Transverse colon (tissue), 4 donors: Measurements from ENCODE around the gene ARHGAP24. TPM values are rescaled to one million over a fixed set of nuclear protein-coding genes. Genes with fewer than 3 reads are reported as not detected.

Experiments used
- DNase-seq: peaks from one replicate; pipeline ENCODE4 v3.0.0-alpha.2; 2019
- H3K27ac ChIP-seq, 4 donors: fragments of 200-600 bp; sonication (generic); 2 replicates each; pipeline ENCODE4 v1.5.1; 2016 to 2018; ENCODE audit warnings: inconsistent platforms in 4 of 4
- H3K27me3 ChIP-seq: fragments of 200-600 bp; sonication (generic); 2 replicates; pipeline ENCODE4 v1.5.1; 2017; ENCODE audit warnings: inconsistent platforms
- H3K36me3 ChIP-seq, 4 donors: fragments of 200-600 bp; sonication (generic); 2 replicates each; pipeline ENCODE4 v1.5.1; 2017 to 2019; ENCODE audit warnings: inconsistent platforms in 4 of 4
- H3K4me1 ChIP-seq, 4 donors: fragments of 200-600 bp; sonication (generic); 2 replicates each; pipeline ENCODE4 v1.5.1; 2017 to 2020; ENCODE audit warnings: inconsistent platforms in 4 of 4
- H3K4me3 ChIP-seq, 4 donors: fragments of 200-600 bp; sonication (generic); 1 replicate in 1 of 4; 2 replicates in 3 of 4; pipeline versions ENCODE4 v1.5.1 to v1.6.1; 2017 to 2019; ENCODE audit warnings: inconsistent platforms in 4 of 4
- H3K9me3 ChIP-seq, 2 donors: fragments of 200-600 bp; sonication (generic); 2 replicates each; pipeline ENCODE4 v1.5.1; 2017 to 2019; ENCODE audit warnings: inconsistent platforms in 2 of 2
- EP300 ChIP-seq: sonication (generic); formaldehyde crosslinking; IDR thresholded peaks from one replicate; pipeline ENCODE4 v1.6.1; 2017; ENCODE audit warnings: antibody characterized with exemption, low read depth
- POLR2A ChIP-seq: fragments of 450-650 bp; IDR thresholded peaks from one replicate; pipeline ENCODE4 v1.6.1; 2016; ENCODE audit warnings: antibody characterized with exemption, mild to moderate bottlenecking, moderate library complexity
- POLR2AphosphoS5 ChIP-seq, 3 donors: sonication (generic); formaldehyde crosslinking; IDR thresholded peaks; one replicate each; pipeline ENCODE4 v1.6.1; 2016; ENCODE audit warnings: antibody characterized with exemption in 3 of 3
- WGBS, 2 donors: methylation state at CpG; one replicate each; pipeline ENCODE4 v1.1.5; 2018; ENCODE audit warnings: low coverage in 1 of 2; 5-methylcytosine and 5-hydroxymethylcytosine counted together
- in situ Hi-C, 4 donors: fragments of 200-750 bp; cut with MboI; loops; one replicate each; pipeline versions ENCODE4 v1.15.0 to v1.15.1; 2017; ENCODE audit warnings: low sequenced_read_pairs in 3 of 4, low pct_ligation_motif_present in 1 of 4, low pct_unique_long_range_greater_than_20kb in 1 of 4
- intact Hi-C: fragments of 100-400 bp; cut with DNase I; formaldehyde crosslinking; loops from one replicate; pipeline ENCODE4 v1.15.1; 2023; ENCODE audit warnings: low total_unique reads
- total RNA-seq, 4 donors: library from RNA; depleted of rRNA; stranded (reverse); fragments of >200 nt; gene quantifications; one replicate each; pipeline ENCODE4 v1.1.0, GENCODE V29; 2016
- TF ChIP-seq, protein P1 (sequence below), 5 experiments: fragments of 200-600 bp in 3 of 5; fragments of 450-650 bp in 2 of 5; sonication (generic) in 3 of 5; IDR thresholded peaks; 1 replicate in 2 of 5; 2 replicates in 3 of 5; pipeline ENCODE4 v1.5.1; 2016 to 2017; ENCODE audit warnings: antibody characterized with exemption in 5 of 5, inconsistent platforms in 3 of 5, mild to moderate bottlenecking in 2 of 5, moderate library complexity in 1 of 5

ARHGAP24 gene
- total RNA-seq, 4 donors from 2014 or later: 4.2 to 32.0 (median 12.6) TPM

DNA sequence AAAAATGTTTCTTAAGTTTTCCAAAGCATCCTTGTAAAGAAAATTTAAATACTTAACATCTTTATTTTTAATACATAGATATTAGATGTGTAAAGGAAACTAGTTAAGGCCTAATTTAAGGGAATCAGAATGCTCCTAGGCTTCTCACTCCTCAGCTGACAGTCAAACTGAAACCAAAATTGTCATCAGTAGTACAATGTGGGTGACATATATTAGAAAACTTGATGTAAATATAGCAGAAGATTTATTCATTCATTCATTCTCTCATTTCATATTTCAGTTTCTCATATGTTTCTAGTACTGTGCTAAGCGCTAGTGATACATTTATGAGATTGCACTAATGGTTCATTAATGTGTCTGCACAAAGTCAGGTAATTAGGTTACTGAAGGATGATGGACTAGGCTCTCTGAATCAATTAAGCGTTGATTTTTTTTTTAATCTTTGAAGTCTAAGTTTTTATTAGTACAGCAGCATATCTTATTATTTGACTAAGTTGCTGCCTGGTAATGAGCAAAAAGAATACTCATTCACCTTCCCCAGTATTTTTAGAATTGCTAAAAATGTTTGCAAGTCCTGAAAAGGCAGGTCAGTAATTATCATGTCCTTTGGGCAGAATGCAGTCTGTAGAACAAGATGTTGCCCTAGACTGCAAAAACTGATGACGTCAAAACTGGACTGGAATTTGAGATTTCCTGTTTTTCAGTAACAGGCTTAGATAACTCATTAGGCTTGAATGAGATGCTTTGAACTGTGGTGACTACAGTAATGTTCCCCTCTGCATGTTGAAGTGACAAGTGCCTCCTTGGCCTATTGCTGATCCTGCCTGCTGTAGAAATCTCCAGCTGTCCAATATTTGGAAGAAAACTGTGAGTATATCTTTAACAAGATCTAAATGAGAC lies 128.7 kb downstream of the ARHGAP24 start:
- H3K9me3 ChIP-seq: no peaks in the 10 kb centered on the region
- intact Hi-C loops (no loop called here), in situ Hi-C loops (no loop called here)
- no peak for TF ChIP-seq EP300
- TF ChIP-seq, protein P1, sequence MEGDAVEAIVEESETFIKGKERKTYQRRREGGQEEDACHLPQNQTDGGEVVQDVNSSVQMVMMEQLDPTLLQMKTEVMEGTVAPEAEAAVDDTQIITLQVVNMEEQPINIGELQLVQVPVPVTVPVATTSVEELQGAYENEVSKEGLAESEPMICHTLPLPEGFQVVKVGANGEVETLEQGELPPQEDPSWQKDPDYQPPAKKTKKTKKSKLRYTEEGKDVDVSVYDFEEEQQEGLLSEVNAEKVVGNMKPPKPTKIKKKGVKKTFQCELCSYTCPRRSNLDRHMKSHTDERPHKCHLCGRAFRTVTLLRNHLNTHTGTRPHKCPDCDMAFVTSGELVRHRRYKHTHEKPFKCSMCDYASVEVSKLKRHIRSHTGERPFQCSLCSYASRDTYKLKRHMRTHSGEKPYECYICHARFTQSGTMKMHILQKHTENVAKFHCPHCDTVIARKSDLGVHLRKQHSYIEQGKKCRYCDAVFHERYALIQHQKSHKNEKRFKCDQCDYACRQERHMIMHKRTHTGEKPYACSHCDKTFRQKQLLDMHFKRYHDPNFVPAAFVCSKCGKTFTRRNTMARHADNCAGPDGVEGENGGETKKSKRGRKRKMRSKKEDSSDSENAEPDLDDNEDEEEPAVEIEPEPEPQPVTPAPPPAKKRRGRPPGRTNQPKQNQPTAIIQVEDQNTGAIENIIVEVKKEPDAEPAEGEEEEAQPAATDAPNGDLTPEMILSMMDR (IDR thresholded peaks at IDR 0.05): no peak
- TF ChIP-seq POLR2AphosphoS5 (IDR thresholded peaks at IDR 0.05): no peak
- no peak for TF ChIP-seq POLR2A
- H3K27me3 ChIP-seq: no peaks in the 10 kb centered on the region
- H3K4me1 ChIP-seq: no peaks in the 10 kb centered on the region
- no peaks in the 10 kb centered on the region for H3K36me3 ChIP-seq
- no peak overlapping the region for H3K27ac ChIP-seq
- 74% methylated on average over 2 to 3 of the region's 3 CpGs for WGBS, 2 donors
- H3K4me3 ChIP-seq: no peak overlapping the region
- DNase-seq: no peak

DNA sequence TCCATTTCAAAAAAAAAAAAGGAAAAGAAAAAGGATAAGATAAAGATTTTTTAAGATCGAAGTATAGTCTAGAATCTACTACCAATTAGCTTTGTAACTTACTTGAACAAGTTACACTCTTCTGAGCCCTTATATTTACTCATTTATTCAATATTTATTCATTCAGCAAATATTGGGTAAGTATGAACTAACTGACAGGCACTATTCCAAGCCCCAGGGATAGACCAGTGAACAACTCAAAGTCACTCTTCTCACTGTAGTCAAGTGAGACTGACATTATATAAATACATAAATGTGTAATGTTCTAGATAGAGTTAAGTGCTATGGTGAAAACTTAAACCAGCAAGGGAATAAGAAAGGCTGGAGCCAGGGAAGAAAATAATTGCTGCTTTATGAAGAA lies 131.6 kb downstream of the ARHGAP24 start:
- 89 to 91% methylated on average over 1 of the region's 1 CpG for WGBS, 2 donors
- intact Hi-C loops: no loop called here

DNA sequence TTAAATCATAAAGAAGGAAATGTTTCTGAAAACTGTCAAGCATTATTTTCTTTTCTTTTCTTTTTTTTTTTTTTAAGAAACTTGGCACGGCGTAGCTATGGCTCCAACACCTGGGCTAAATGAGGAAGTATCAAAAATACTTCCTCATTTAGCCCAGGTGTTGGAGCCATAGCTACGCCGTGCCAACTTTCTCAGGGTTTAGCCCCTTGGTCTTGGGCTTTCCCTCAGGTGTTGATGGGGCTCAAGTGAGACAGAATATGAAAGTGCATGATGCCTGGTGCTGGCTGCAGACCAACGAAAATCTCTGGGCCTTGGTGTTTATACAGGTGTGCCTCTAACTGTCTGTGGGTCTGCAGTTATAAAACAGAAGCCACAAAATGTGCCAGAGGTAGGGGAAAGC lies 132.7 kb downstream of the ARHGAP24 start:
- intact Hi-C loops (no loop called here), in situ Hi-C loops (no loop called here)
- Histone ChIP-seq H3K36me3 (no peaks in the 10 kb centered on the region), H3K27ac (peak overlapping the region in 1 of 4 donors; percentile 26), H3K4me3 (no peak overlapping the region), H3K9me3 (no peaks in the 10 kb centered on the region), H3K4me1 (no peaks in the 10 kb centered on the region), H3K27me3 (no peaks in the 10 kb centered on the region)
- 0 to 41% methylated on average over 2 to 5 of the region's 5 CpGs for WGBS, 2 donors
- peak; percentile 47 for DNase-seq
- TF ChIP-seq, protein P1 (IDR thresholded peaks at IDR 0.05): no peak
- TF ChIP-seq POLR2A: no peak
- TF ChIP-seq EP300: no peak
- peak in 1 of 3 donors; percentile 20 for TF ChIP-seq POLR2AphosphoS5 (IDR thresholded peaks at IDR 0.05)

More for the DNA sequence above, 131.6 kb downstream of the ARHGAP24 start:
- no peaks in the 10 kb centered on the region for H3K4me1 ChIP-seq
- H3K4me3 ChIP-seq: no peak overlapping the region
- no peaks in the 10 kb centered on the region for H3K9me3 ChIP-seq
- in situ Hi-C loops: no loop called here
- no peak for TF ChIP-seq POLR2AphosphoS5 (IDR thresholded peaks at IDR 0.05)
- TF ChIP-seq, protein P1 (IDR thresholded peaks at IDR 0.05): no peak
- no peak for TF ChIP-seq POLR2A
- no peak for TF ChIP-seq EP300
- H3K27me3 ChIP-seq: no peaks in the 10 kb centered on the region
- H3K36me3 ChIP-seq: no peaks in the 10 kb centered on the region
- H3K27ac ChIP-seq: no peak overlapping the region
- DNase-seq: no peak

DNA sequence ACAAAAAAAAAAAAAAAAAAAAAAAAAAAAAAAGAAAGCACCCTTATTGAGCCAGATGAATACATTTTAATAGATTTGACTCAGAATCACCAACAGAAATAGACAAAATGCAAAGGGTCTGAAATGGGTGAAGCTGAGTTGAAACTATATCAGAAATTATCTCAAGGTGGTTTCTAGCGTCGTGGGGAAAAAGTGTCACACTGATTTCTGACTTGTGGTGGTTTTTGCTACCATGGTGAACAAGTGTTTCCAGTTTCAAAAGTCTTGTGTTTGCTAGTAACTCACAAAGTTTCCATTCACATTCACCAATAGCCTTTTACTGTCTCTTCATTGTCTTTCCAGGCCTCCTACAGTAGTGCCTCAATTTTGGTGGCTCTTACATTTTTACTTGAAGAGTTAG lies 135.5 kb downstream of the ARHGAP24 start:
- Histone ChIP-seq H3K27me3 (no peaks in the 10 kb centered on the region), H3K9me3 (no peaks in the 10 kb centered on the region), H3K4me1 (no peaks in the 10 kb centered on the region), H3K4me3 (no peak overlapping the region), H3K27ac (no peak overlapping the region), H3K36me3 (no peaks in the 10 kb centered on the region)
- WGBS, 2 donors: 71 to 93% methylated on average over 2 of the region's 2 CpGs
- no peak for DNase-seq
- TF ChIP-seq POLR2AphosphoS5 (IDR thresholded peaks at IDR 0.05) (no peak), POLR2A (no peak), EP300 (no peak)
- TF ChIP-seq, protein P1 (IDR thresholded peaks at IDR 0.05): no peak
- intact Hi-C loops (no loop called here), in situ Hi-C loops (no loop called here)
